WTC11 (cell line): Measurements from ENCODE around the gene CLBA1.

Experiments
- AFF4 ChIP-seq: sonication (generic); formaldehyde crosslinking; IDR thresholded peaks from 2 replicates; pipeline ENCODE4 v1.8.1; 2023; ENCODE audit warnings: mild to moderate bottlenecking, missing genetic modification reagents, borderline replicate concordance
- MXD4 ChIP-seq: fragments of 250-450 bp; sonication (Bioruptor Pico); IDR thresholded peaks from 2 replicates; pipeline ENCODE4 v1.8.0; 2021; ENCODE audit warnings: mild to moderate bottlenecking, moderate library complexity, borderline replicate concordance

- TF ChIP-seq MXD4: no peak
- TF ChIP-seq AFF4 (CRISPR knock-in tag): no peak
Observed at GRCh38 chr14:104957146-104958113, 28.2 kb upstream of the CLBA1 start.
